H1 (cell line): ENCODE data around the gene MTERF2. TPM values are rescaled to one million over a fixed set of nuclear protein-coding genes. Genes with fewer than 3 reads are reported as not detected.

Experiments
- CTCF ChIA-PET: fragments of 300-600 bp; sonication (Branson Sonifier 250); formaldehyde crosslinking; loops from one replicate; lab custom pipeline; 2021; ENCODE audit not compliant: partially characterized antibody; lab: Charles Lee
- POLR2A ChIA-PET: fragments of 300-600 bp; sonication (Branson Sonifier 250); formaldehyde crosslinking; loops from one replicate; lab custom pipeline; 2021; ENCODE audit warnings: inconsistent platforms; ENCODE audit not compliant: partially characterized antibody; lab: Charles Lee
- DNase-seq, 2 experiments: peaks; one replicate each; pipeline versions ENCODE4 v3.0.0 to v3.0.0-alpha.2; 2010 to 2022; ENCODE audit warnings: low spot score in 2 of 2, low read depth in 1 of 2, mixed read lengths in 1 of 2
- FAIRE-seq: peaks from 2 replicates; lab custom pipeline; 2011; peaks lifted over from hg19 to GRCh38; lab: Jason Lieb, UNC
- H2AFZ ChIP-seq: 2 replicates; pipeline ENCODE4 v1.8.1; 2012; ENCODE audit warnings: low read length, inconsistent platforms
- H2AK5ac ChIP-seq: 2 replicates; pipeline ENCODE4 v1.6.1; 2013; ENCODE audit warnings: low read depth, low read length
- H2BK120ac ChIP-seq: replicated peaks from 2 replicates; pipeline ENCODE3; 2013; ENCODE audit warnings: low read depth, low read length, inconsistent platforms
- H2BK12ac ChIP-seq: 2 replicates; pipeline ENCODE4 v1.6.1; 2013; ENCODE audit warnings: low read depth, low read length
- H2BK15ac ChIP-seq: 2 replicates; pipeline ENCODE4 v1.6.1; 2013; ENCODE audit warnings: low read length
- H2BK20ac ChIP-seq: 2 replicates; pipeline ENCODE4 v1.6.1; 2013; ENCODE audit warnings: low read length
- H2BK5ac ChIP-seq: 2 replicates; pipeline ENCODE4 v1.6.1; 2013; ENCODE audit warnings: low read depth, low read length
- H3K14ac ChIP-seq: 2 replicates; pipeline ENCODE4 v1.6.1; 2013; ENCODE audit warnings: inconsistent platforms; ENCODE audit not compliant: insufficient read length
- H3K18ac ChIP-seq: 2 replicates; pipeline ENCODE4 v1.6.1; 2013; ENCODE audit warnings: low read length; ENCODE audit errors: extremely low read depth
- H3K23ac ChIP-seq: 2 replicates; pipeline ENCODE4 v1.6.1; 2013; ENCODE audit warnings: inconsistent platforms; ENCODE audit not compliant: insufficient read length
- H3K23me2 ChIP-seq: 2 replicates; pipeline ENCODE4 v1.6.1; 2013; ENCODE audit warnings: low read depth, low read length
- H3K27ac ChIP-seq: 2 replicates; pipeline ENCODE4 v1.6.1; 2011; ENCODE audit warnings: low read depth, low read length, inconsistent platforms
- H3K27me3 ChIP-seq, 4 experiments: replicated peaks in 1 of 4; 1 replicate in 1 of 4; 2 replicates in 3 of 4; pipeline versions ENCODE4 v1.6.1 to v1.8.1; 2011 to 2013; ENCODE audit warnings: low read length in 3 of 4, mild to moderate bottlenecking in 3 of 4, inconsistent platforms in 2 of 4, mixed read lengths in 2 of 4, moderate library complexity in 1 of 4; ENCODE audit not compliant: control insufficient read depth in 3 of 4, insufficient read depth in 3 of 4; ENCODE audit errors: extremely low read depth in 1 of 4
- H3K36me3 ChIP-seq, 4 experiments: 2 replicates each; pipeline versions ENCODE4 v1.6.1 to v1.8.1; 2011 to 2013; ENCODE audit warnings: mild to moderate bottlenecking in 4 of 4, low read length in 3 of 4, moderate library complexity in 2 of 4, control low read depth in 1 of 4, inconsistent platforms in 1 of 4; ENCODE audit not compliant: insufficient read depth in 4 of 4, control insufficient read depth in 2 of 4
- H3K4ac ChIP-seq: replicated peaks from 2 replicates; pipeline ENCODE3; 2013; ENCODE audit warnings: low read length, low read depth, mixed read lengths, inconsistent platforms; ENCODE audit not compliant: insufficient read length
- H3K4me1 ChIP-seq, 4 experiments: replicated peaks in 1 of 4; 1 replicate in 1 of 4; 2 replicates in 3 of 4; pipeline versions ENCODE4 v1.6.1 to v1.8.1; 2011 to 2013; ENCODE audit warnings: low read length in 3 of 4, inconsistent platforms in 2 of 4, mixed read lengths in 1 of 4; ENCODE audit not compliant: insufficient read depth in 4 of 4, control insufficient read depth in 3 of 4
- H3K4me2 ChIP-seq, 2 experiments: 2 replicates each; pipeline versions ENCODE4 v1.6.1 to v1.8.1; 2011 to 2013; ENCODE audit warnings: low read depth in 2 of 2, low read length in 2 of 2, control low read depth in 1 of 2, inconsistent platforms in 1 of 2, mild to moderate bottlenecking in 1 of 2; ENCODE audit not compliant: insufficient read depth in 1 of 2
- H3K4me3 ChIP-seq, 4 experiments: fragments of 200-600, 300-600 bp in 1 of 4; sonication (generic), shearing (Covaris generic), sonication (Bioruptor Twin) in 1 of 4; 2 replicates each; pipeline versions ENCODE4 v1.5.1 to v1.8.1; 2011 to 2016; ENCODE audit warnings: low read length in 4 of 4, low read depth in 3 of 4, control low read depth in 2 of 4, inconsistent platforms in 2 of 4, mild to moderate bottlenecking in 2 of 4, mixed read lengths in 1 of 4, moderate library complexity in 1 of 4; ENCODE audit not compliant: insufficient read depth in 2 of 4; ENCODE audit errors: extremely low read depth in 1 of 4
- H3K56ac ChIP-seq: replicated peaks from 2 replicates; pipeline ENCODE3; 2013; ENCODE audit warnings: low read depth, mild to moderate bottlenecking, mixed read lengths, low read length, inconsistent platforms; ENCODE audit not compliant: insufficient read length
- H3K79me1 ChIP-seq: 2 replicates; pipeline ENCODE4 v1.6.1; 2013; ENCODE audit warnings: low read depth, low read length, control low read depth
- H3K79me2 ChIP-seq, 2 experiments: 2 replicates each; pipeline versions ENCODE4 v1.6.1 to v1.8.1; 2012 to 2013; ENCODE audit warnings: low read length in 2 of 2, mild to moderate bottlenecking in 2 of 2, inconsistent platforms in 1 of 2; ENCODE audit not compliant: insufficient read depth in 2 of 2, control insufficient read depth in 1 of 2
- H3K9ac ChIP-seq, 4 experiments: replicated peaks in 1 of 4; 1 replicate in 1 of 4; 2 replicates in 3 of 4; pipeline versions ENCODE4 v1.6.1 to v1.8.1; 2011 to 2013; ENCODE audit warnings: low read depth in 3 of 4, low read length in 3 of 4, control low read depth in 2 of 4, mild to moderate bottlenecking in 2 of 4, moderate library complexity in 2 of 4, inconsistent platforms in 1 of 4; ENCODE audit errors: extremely low read depth in 1 of 4
- H3K9me3 ChIP-seq, 2 experiments: 2 replicates each; pipeline versions ENCODE4 v1.6.1 to v1.8.1; 2012 to 2013; ENCODE audit warnings: mild to moderate bottlenecking in 2 of 2, moderate library complexity in 2 of 2, control low read depth in 1 of 2, inconsistent platforms in 1 of 2, low read depth in 1 of 2, low read length in 1 of 2, mixed read lengths in 1 of 2; ENCODE audit not compliant: insufficient read depth in 2 of 2
- H4K20me1 ChIP-seq, 2 experiments: replicated peaks in 1 of 2; 2 replicates each; pipeline versions ENCODE3 to v1.8.1; 2011 to 2013; ENCODE audit warnings: inconsistent platforms in 2 of 2, low read length in 2 of 2, mild to moderate bottlenecking in 1 of 2; ENCODE audit not compliant: insufficient read depth in 2 of 2, control insufficient read depth in 1 of 2
- H4K5ac ChIP-seq: 2 replicates; pipeline ENCODE4 v1.6.1; 2013; ENCODE audit warnings: low read length, low read depth, mixed read lengths, inconsistent platforms; ENCODE audit not compliant: insufficient read length
- H4K8ac ChIP-seq: 2 replicates; pipeline ENCODE4 v1.8.0; 2013; ENCODE audit warnings: mild to moderate bottlenecking, moderate library complexity, low read length, inconsistent platforms; ENCODE audit not compliant: insufficient read depth; ENCODE audit errors: extremely low read depth
- H4K91ac ChIP-seq: replicated peaks from 2 replicates; pipeline ENCODE3; 2013; ENCODE audit warnings: low read length, mixed read lengths, inconsistent platforms; ENCODE audit not compliant: insufficient read length
- HDAC2 ChIP-seq, 2 experiments: fragments of 300-600 bp in 1 of 2; sonication (generic) in 1 of 2; IDR thresholded peaks; 2 replicates each; pipeline ENCODE4 v1.6.1; 2011 to 2012; ENCODE audit warnings: low read depth in 2 of 2, low read length in 2 of 2, mild to moderate bottlenecking in 2 of 2, moderate library complexity in 2 of 2, borderline replicate concordance in 1 of 2, inconsistent platforms in 1 of 2
- JUND ChIP-seq: IDR thresholded peaks from 2 replicates; pipeline ENCODE4 v1.6.1; 2011; ENCODE audit warnings: mild to moderate bottlenecking, improper control_type of control experiment, low read length
- RBBP5 ChIP-seq: IDR thresholded peaks from 2 replicates; pipeline ENCODE4 v1.7.1; 2012; ENCODE audit warnings: low read depth, mild to moderate bottlenecking, inconsistent platforms, low read length, moderate library complexity, borderline replicate concordance
- SAP30 ChIP-seq: fragments of 300-600 bp; sonication (generic); IDR thresholded peaks from 2 replicates; pipeline ENCODE4 v1.7.1; 2012; ENCODE audit warnings: low read length, moderate library complexity, mild to moderate bottlenecking, inconsistent platforms; ENCODE audit not compliant: insufficient read depth, insufficient replicate concordance
- SP1 ChIP-seq: IDR thresholded peaks from 2 replicates; pipeline ENCODE4 v1.6.1; 2011; ENCODE audit warnings: low read depth, low read length
- TAF1 ChIP-seq: IDR thresholded peaks from 2 replicates; pipeline ENCODE4 v1.6.1; 2011; ENCODE audit warnings: mild to moderate bottlenecking, low read depth, low read length
- WGBS, 2 experiments: shearing (Covaris generic) in 1 of 2; methylation state at CpG; one replicate each; pipeline versions ENCODE4 v1.1.6 to v1.1.7; 2013 to 2015; ENCODE audit warnings: low lambda C conversion rate in 2 of 2, mixed read lengths in 2 of 2, inconsistent platforms in 1 of 2, low coverage in 1 of 2, missing lambda C conversion rate in 1 of 2; ENCODE audit not compliant: insufficient replicate concordance in 2 of 2, insufficient coverage in 1 of 2, insufficient read length in 1 of 2; ENCODE audit errors: extremely low coverage in 1 of 2, missing lambda C conversion rate in 1 of 2; 5-methylcytosine and 5-hydroxymethylcytosine counted together
- polyA plus RNA-seq, 7 experiments: library from polyadenylated mRNA; depleted of rRNA in 3 of 7; stranded (reverse) in 5 of 7; unstranded in 2 of 7; fragments of >200 nt in 5 of 7; fragments of 200-250 nt in 2 of 7; gene quantifications; 1 replicate in 5 of 7; 2 replicates in 1 of 7; 4 replicates in 1 of 7; pipeline versions ENCODE4 v1.2.1 to v1.2.3, GENCODE V29; 2011 to 2013; ENCODE audit warnings: missing spikeins in 2 of 7, mixed read lengths in 2 of 7
- total RNA-seq: library from RNA; stranded (reverse); fragmentation: NEBNext Ultra II Directional; extraction: Animal tissue kit (Norgen Biotek cat#: 25700); gene quantifications from 2 replicates; pipeline ENCODE4 v1.2.1, GENCODE V29; 2021

The MTERF2 gene
- total and polyA plus RNA-seq, 2 of the 8 experiments (the other 6 are each of a cell fraction or from before 2014, with no cell fraction given), result 2.8 to 7.1 TPM

GRCh38 chr12:107031061-107031460 lies 44.1 kb upstream of the MTERF2 start:
- no peak overlapping the region for H3K4ac ChIP-seq
- no peak overlapping the region for H4K91ac ChIP-seq
- no peak overlapping the region for H2BK120ac ChIP-seq
- no peak overlapping the region for H2BK5ac ChIP-seq
- no peak for TF ChIP-seq SAP30
- no peak for TF ChIP-seq HDAC2 (IDR thresholded peaks at IDR 0.05; ENCODE audit: borderline replicate concordance in 1 of 2, low read depth in 2 of 2, low read length in 2 of 2)
- TF ChIP-seq TAF1, result no peak
- TF ChIP-seq JUND, result no peak
- no peak for TF ChIP-seq SP1
- no peak for TF ChIP-seq RBBP5
- TF ChIP-seq, all 59 proteins: peak for 0
- Histone ChIP-seq H3K9me3 (no peaks in the 10 kb centered on the region), H4K5ac (no peak overlapping the region), H3K18ac (no peak overlapping the region), H2AFZ (no peak overlapping the region), H4K8ac (no peak overlapping the region), H3K4me3 (no peak overlapping the region), H3K79me1 (0 out of 2 replicates have a peak, but pooled peaks cover 3% of the 10 kb centered on the region), H2AK5ac (no peak overlapping the region), H3K36me3 (no peaks in the 10 kb centered on the region), H2BK20ac (no peak overlapping the region), H2BK15ac (no peak overlapping the region), H3K79me2 (no peaks in the 10 kb centered on the region; a peak in 3 of 4 replicates), H2BK12ac (no peak overlapping the region), H3K27ac (no peak overlapping the region), H3K56ac (no peak overlapping the region), H4K20me1 (no peaks in the 10 kb centered on the region), H3K14ac (no peak overlapping the region), H3K4me2 (no peak overlapping the region), H3K9ac (no peak overlapping the region), H3K27me3 (peaks cover 0 to 2% (median 0%) of the 10 kb centered on the region in 4 experiments; a peak in 1 of 7 replicates), H3K23ac (no peak overlapping the region), H3K4me1 (no peaks in the 10 kb centered on the region), H3K23me2 (no peaks in the 10 kb centered on the region; the same call in 1 of the 2 replicates)
- 94% methylated on average over 2 of the region's 2 CpGs; no CpG with 5 or more reads in 1 of the 2 experiments for WGBS, 2 experiments
- no peak for DNase-seq
- FAIRE-seq, result no peak
- CTCF ChIA-PET, result no interaction called here
- POLR2A ChIA-PET, result no interaction called here
